Kidney (tissue), 14 donors: ENCODE results near the gene SH3D19. TPM values are rescaled to one million over a fixed set of nuclear protein-coding genes. Genes with fewer than 3 reads are reported as not detected.
"Not testable (repeated sequence)": the region's sequence is repeated elsewhere in the genome, so short reads cannot be mapped to it uniquely, and the experiment has no call there.

Experiments used
- DNase-seq, 5 donors: peaks; one replicate each; pipeline ENCODE4 v3.0.0-alpha.2; 2013 to 2020
- FAIRE-seq: peaks from 2 replicates; lab custom pipeline; 2012; peaks lifted over from hg19 to GRCh38; lab: Jason Lieb, UNC
- H3K27ac ChIP-seq, 2 donors: one replicate each; pipeline ENCODE4 v1.7.0; 2013; ENCODE audit warnings: low read depth in 2 of 2, low read length in 2 of 2, inconsistent platforms in 1 of 2
- H3K27me3 ChIP-seq: one replicate; pipeline ENCODE4 v1.7.1; 2013; ENCODE audit warnings: low read length, inconsistent platforms; ENCODE audit not compliant: control insufficient read depth, insufficient read depth
- H3K36me3 ChIP-seq, 3 donors: one replicate each; pipeline versions ENCODE4 v1.7.0 to v1.7.1; 2013; ENCODE audit warnings: low read length in 3 of 3, control low read depth in 1 of 3, inconsistent platforms in 1 of 3; ENCODE audit not compliant: insufficient read depth in 3 of 3, control insufficient read depth in 2 of 3
- H3K4me1 ChIP-seq, 3 donors: one replicate each; pipeline versions ENCODE4 v1.7.0 to v1.7.1; 2013; ENCODE audit warnings: low read length in 3 of 3, inconsistent platforms in 1 of 3, low read depth in 1 of 3; ENCODE audit not compliant: control insufficient read depth in 2 of 3, insufficient read depth in 2 of 3
- H3K4me3 ChIP-seq, 3 donors: one replicate each; pipeline versions ENCODE4 v1.7.0 to v1.8.1; 2013; ENCODE audit warnings: low read length in 3 of 3, control low read depth in 1 of 3, inconsistent platforms in 1 of 3
- H3K9ac ChIP-seq, 3 donors: one replicate each; pipeline versions ENCODE4 v1.7.0 to v1.7.1; 2013; ENCODE audit warnings: low read length in 3 of 3, control low read depth in 1 of 3, inconsistent platforms in 1 of 3
- H3K9me3 ChIP-seq, 3 donors: one replicate each; pipeline versions ENCODE4 v1.7.0 to v1.7.1; 2013; ENCODE audit warnings: low read length in 3 of 3, control low read depth in 1 of 3, inconsistent platforms in 1 of 3; ENCODE audit not compliant: control insufficient read depth in 2 of 3, insufficient read depth in 1 of 3
- CTCF ChIP-seq: IDR thresholded peaks from 3 replicates; pipeline ENCODE4 v1.5.1; 2012; ENCODE audit warnings: mild to moderate bottlenecking, moderate library complexity, borderline replicate concordance; ENCODE audit not compliant: insufficient read depth; ENCODE audit errors: extremely low read depth
- intact Hi-C: fragments of 100-400 bp; cut with DNase I; formaldehyde crosslinking; loops from one replicate; pipeline ENCODE4 v1.11.1; 2022
- polyA plus RNA-seq: library from polyadenylated mRNA; stranded (reverse); fragments of 350-450 nt; fragmentation: Illumina TruSeq; extraction: RNeasy Lipid Tissue Mini Kit (QIAGEN cat#74804); gene quantifications from one replicate; pipeline ENCODE4 v1.2.3, GENCODE V29; 2014; ENCODE audit warnings: low read depth, low replicate concordance; ENCODE audit not compliant: insufficient read depth
- total RNA-seq: library from RNA; stranded (reverse); fragmentation: NEBNext Ultra II Directional; extraction: Animal tissue kit (Norgen Biotek cat#: 25700); gene quantifications from one replicate; pipeline ENCODE4 v1.2.1, GENCODE V29; 2021
- donor health status: control.
- donor health status: control.
- donor health status: control.
- donor health status: control.
- donor health status: control.
- donor health status: DM: yes; HTN: yes; CAD: no.
- donor health status: Normal renal cell carcinoma (clear cell type).

Gene SH3D19
- total and polyA plus RNA-seq, 2 donors from 2014 or later, result 13.6 to 36.8 TPM

GRCh38 chr4:151087467-151087866 lies 237.9 kb downstream of the SH3D19 start:
- H3K4me3 ChIP-seq, result no peak overlapping the region
- intact Hi-C loops, result no loop called here
- no peaks in the 10 kb centered on the region for H3K27me3 ChIP-seq
- FAIRE-seq (no peak), DNase-seq (no peak)
- no peak overlapping the region for H3K9ac ChIP-seq
- H3K9me3 ChIP-seq, result no peaks in the 10 kb centered on the region
- no peaks in the 10 kb centered on the region for H3K36me3 ChIP-seq
- TF ChIP-seq CTCF, result no peak
- no peaks in the 10 kb centered on the region for H3K4me1 ChIP-seq
- no peak overlapping the region for H3K27ac ChIP-seq

- H3K36me3 ChIP-seq, H3K27me3 ChIP-seq, DNase-seq, H3K4me3 ChIP-seq, intact Hi-C loops, H3K4me1 ChIP-seq, H3K27ac ChIP-seq, FAIRE-seq, H3K9me3 ChIP-seq, H3K9ac ChIP-seq: not testable (repeated sequence)
Measured at GRCh38 chr4:151077978-151078377, 247.4 kb downstream of the SH3D19 start.

- Histone ChIP-seq H3K4me1 (no peaks in the 10 kb centered on the region), H3K4me3 (no peak overlapping the region), H3K9me3 (no peaks in the 10 kb centered on the region), H3K9ac (no peak overlapping the region), H3K27me3 (no peaks in the 10 kb centered on the region), H3K36me3 (no peaks in the 10 kb centered on the region), H3K27ac (no peak overlapping the region)
- no peak for DNase-seq
- FAIRE-seq, result no peak
- intact Hi-C loops, result no loop called here
- no peak for TF ChIP-seq CTCF
Measured at GRCh38 chr4:151074416-151074916, 250.9 kb downstream of the SH3D19 start.

Other genes starting within 250 kb of the SH3D19 start
- gene RPS3A, start 226.0 kb downstream of the SH3D19 start, total RNA-seq, result 1,658 TPM
- 2,406 TPM for gene RPS3A, start 226.0 kb downstream of the SH3D19 start, polyA plus RNA-seq
- not detected for gene PRSS48, start 48.4 kb downstream of the SH3D19 start, total RNA-seq
- not detected for gene PRSS48, start 48.4 kb downstream of the SH3D19 start, polyA plus RNA-seq
- 16.5 TPM for gene FHIP1A, start 83.6 kb upstream of the SH3D19 start, total RNA-seq
- 0.80 TPM for gene FHIP1A, start 83.6 kb upstream of the SH3D19 start, polyA plus RNA-seq